ENCODE data around the gene HLCS.

- TF ChIP-seq, protein P1, sequence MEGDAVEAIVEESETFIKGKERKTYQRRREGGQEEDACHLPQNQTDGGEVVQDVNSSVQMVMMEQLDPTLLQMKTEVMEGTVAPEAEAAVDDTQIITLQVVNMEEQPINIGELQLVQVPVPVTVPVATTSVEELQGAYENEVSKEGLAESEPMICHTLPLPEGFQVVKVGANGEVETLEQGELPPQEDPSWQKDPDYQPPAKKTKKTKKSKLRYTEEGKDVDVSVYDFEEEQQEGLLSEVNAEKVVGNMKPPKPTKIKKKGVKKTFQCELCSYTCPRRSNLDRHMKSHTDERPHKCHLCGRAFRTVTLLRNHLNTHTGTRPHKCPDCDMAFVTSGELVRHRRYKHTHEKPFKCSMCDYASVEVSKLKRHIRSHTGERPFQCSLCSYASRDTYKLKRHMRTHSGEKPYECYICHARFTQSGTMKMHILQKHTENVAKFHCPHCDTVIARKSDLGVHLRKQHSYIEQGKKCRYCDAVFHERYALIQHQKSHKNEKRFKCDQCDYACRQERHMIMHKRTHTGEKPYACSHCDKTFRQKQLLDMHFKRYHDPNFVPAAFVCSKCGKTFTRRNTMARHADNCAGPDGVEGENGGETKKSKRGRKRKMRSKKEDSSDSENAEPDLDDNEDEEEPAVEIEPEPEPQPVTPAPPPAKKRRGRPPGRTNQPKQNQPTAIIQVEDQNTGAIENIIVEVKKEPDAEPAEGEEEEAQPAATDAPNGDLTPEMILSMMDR (IDR thresholded peaks at IDR 0.05; ENCODE audit: low read length): no peak
- TF ChIP-seq EZH2 (optimal IDR thresholded peaks at IDR 0.05; ENCODE audit: low read depth, low read length) (no peak), EZH2phosphoT487 (IDR thresholded peaks at IDR 0.05; ENCODE audit: low read length) (no peak)
Measured at GRCh38 chr21:36780861-36781260, 185.6 kb downstream of the HLCS start.
